Kidney epithelial cell (primary cell): ENCODE results near the gene ARL4C. TPM values are rescaled to one million over a fixed set of nuclear protein-coding genes. Genes with fewer than 3 reads are reported as not detected.

Experiments used
- DNase-seq: peaks from one replicate; pipeline ENCODE4 v3.0.0-alpha.2; 2010; ENCODE audit warnings: low read depth
- H3K27me3 ChIP-seq: 2 replicates; pipeline ENCODE4 v1.6.0; 2011; ENCODE audit warnings: low read length; ENCODE audit not compliant: control insufficient read depth, insufficient read depth
- H3K36me3 ChIP-seq: 2 replicates; pipeline ENCODE4 v1.5.1; 2011; ENCODE audit warnings: low read length; ENCODE audit not compliant: control insufficient read depth, insufficient read depth
- H3K4me3 ChIP-seq: 2 replicates; pipeline ENCODE4 v1.5.1; 2011; ENCODE audit warnings: low read depth, mild to moderate bottlenecking, control low read depth, low read length
- total RNA-seq: library from RNA; depleted of rRNA; stranded (reverse); fragments of >200 nt; gene quantifications from 2 replicates; pipeline ENCODE4 v1.2.3, GENCODE V29; 2015
- TF ChIP-seq, protein P1 (sequence below): IDR thresholded peaks from 2 replicates; pipeline ENCODE4 v1.5.1; 2011; ENCODE audit warnings: mild to moderate bottlenecking, moderate library complexity, low read length, control low read depth, inconsistent platforms; ENCODE audit not compliant: insufficient read depth, poor library complexity, severe bottlenecking

Gene ARL4C
- total RNA-seq, 1 donor from 2014 or later, result 115 TPM

DNA sequence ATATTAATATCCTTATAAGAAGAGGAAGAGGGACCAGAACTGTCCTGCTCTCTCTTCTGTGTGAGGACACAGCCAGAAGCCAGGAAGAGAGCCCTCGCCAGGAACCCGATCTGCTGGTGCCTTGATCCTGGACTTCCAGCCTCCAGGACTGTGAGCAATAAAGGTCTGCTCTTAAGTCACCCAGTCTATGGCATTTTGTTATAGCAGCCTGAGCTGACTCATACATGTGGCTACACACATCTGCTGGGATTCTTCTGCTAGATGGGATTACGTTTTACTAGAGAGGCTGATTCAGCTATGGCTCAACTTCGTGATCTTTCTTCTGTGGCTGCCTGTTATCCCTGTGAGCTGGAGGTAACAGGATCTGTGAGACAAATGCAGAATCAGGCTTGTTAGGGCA lies 29.6 kb downstream of the ARL4C start:
- DNase-seq, result no peak

DNA sequence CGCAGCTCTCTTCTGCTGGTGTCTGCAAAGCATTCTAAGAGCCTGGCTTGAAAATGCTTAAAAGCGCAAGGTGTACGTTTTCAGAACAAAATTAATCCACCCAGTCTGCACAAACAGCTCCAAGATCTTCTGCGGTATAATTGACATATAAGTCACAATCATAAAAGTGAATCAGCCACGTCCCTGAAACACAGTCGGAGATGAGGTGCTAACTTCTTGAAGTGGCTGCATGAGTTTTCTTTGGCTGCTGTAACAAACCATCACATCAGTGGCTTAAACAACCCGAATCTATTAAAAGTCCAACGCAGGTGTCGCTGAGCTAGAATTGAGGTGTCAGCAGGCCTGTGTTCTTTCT lies 32.6 kb downstream of the ARL4C start:
- no peak for DNase-seq
- no peak overlapping the region for H3K4me3 ChIP-seq
- TF ChIP-seq, protein P1, sequence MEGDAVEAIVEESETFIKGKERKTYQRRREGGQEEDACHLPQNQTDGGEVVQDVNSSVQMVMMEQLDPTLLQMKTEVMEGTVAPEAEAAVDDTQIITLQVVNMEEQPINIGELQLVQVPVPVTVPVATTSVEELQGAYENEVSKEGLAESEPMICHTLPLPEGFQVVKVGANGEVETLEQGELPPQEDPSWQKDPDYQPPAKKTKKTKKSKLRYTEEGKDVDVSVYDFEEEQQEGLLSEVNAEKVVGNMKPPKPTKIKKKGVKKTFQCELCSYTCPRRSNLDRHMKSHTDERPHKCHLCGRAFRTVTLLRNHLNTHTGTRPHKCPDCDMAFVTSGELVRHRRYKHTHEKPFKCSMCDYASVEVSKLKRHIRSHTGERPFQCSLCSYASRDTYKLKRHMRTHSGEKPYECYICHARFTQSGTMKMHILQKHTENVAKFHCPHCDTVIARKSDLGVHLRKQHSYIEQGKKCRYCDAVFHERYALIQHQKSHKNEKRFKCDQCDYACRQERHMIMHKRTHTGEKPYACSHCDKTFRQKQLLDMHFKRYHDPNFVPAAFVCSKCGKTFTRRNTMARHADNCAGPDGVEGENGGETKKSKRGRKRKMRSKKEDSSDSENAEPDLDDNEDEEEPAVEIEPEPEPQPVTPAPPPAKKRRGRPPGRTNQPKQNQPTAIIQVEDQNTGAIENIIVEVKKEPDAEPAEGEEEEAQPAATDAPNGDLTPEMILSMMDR, result no peak

More for the DNA sequence above, 29.6 kb downstream of the ARL4C start:
- Histone ChIP-seq H3K27me3 (no peaks in the 10 kb centered on the region), H3K4me3 (no peak overlapping the region), H3K36me3 (no peaks in the 10 kb centered on the region)
- TF ChIP-seq, protein P1, result no peak

DNA sequence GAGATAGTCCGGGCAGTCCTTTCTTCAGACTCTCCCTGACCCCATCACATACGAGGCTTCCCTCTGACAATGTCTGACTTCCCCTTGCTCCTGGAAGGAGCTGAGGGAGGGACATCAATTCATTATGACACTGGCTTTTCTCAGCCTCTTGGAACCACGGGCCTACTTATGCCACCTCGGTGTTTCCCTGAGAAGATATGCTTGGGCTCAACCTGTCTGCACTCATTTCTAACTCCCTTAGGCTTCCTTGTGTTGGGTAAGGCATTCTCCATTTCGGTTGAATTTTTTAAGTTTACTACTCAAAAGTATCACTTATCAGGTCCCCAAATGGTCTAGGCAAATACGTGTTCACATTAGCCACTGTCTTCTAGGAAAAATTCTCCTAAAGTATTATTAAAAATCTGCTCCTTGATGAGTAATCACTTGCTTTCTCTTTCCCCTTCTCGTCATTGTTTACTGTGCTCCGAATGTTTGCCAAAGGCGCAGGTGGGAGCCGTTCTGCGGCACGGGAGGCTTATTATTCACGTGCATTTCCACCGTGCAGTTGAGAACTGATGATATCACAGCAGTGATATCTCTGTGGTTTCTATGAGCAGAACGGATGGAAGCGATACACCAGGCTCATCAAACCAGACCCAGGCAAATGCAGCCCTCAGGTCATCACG lies 33.1 kb downstream of the ARL4C start:
- Histone ChIP-seq H3K36me3 (no peaks in the 10 kb centered on the region), H3K4me3 (no peak overlapping the region), H3K27me3 (no peaks in the 10 kb centered on the region)
- TF ChIP-seq, protein P1, result no peak
- no peak for DNase-seq

More for the DNA sequence above, 32.6 kb downstream of the ARL4C start:
- Histone ChIP-seq H3K27me3 (no peaks in the 10 kb centered on the region), H3K36me3 (no peaks in the 10 kb centered on the region)

DNA sequence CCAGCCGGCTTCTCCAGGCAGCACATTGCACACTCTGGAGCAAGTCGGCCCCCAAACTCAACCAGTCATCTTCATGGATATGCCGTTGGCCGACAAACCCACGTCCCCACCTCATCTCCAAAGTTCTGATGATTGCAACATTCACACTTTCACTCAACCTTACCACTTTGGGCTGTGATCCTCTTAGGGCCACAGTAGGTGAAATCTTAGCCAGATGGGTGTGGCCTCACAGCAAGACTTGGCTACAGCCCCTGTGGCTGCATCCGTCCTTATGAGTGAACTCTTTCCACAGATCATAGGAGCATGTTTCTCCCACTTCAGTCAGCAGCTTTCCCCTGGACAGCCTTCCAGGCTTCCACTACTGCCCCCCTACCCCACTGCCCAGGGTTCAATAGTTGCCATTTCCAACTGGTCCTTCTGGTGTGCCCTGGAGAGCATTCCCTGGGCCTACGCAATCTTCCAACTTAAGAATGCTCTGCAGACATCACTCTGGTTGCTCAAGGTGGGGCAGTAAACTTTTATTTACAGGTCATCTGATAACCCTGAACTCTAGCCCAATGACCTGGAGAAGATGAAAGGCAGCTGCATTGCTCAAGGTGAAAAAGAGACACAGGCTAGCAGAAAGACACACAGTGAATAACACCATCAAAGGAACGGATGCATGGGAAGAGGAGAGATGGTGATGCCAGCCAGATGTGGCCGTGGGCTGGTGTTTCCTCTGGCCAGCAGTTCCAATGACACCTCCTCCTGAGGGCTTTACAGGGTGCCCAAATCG lies 34.5 kb downstream of the ARL4C start:
- Histone ChIP-seq H3K27me3 (no peaks in the 10 kb centered on the region), H3K4me3 (no peak overlapping the region), H3K36me3 (no peaks in the 10 kb centered on the region)
- DNase-seq, result no peak
- TF ChIP-seq, protein P1, result no peak

DNA sequence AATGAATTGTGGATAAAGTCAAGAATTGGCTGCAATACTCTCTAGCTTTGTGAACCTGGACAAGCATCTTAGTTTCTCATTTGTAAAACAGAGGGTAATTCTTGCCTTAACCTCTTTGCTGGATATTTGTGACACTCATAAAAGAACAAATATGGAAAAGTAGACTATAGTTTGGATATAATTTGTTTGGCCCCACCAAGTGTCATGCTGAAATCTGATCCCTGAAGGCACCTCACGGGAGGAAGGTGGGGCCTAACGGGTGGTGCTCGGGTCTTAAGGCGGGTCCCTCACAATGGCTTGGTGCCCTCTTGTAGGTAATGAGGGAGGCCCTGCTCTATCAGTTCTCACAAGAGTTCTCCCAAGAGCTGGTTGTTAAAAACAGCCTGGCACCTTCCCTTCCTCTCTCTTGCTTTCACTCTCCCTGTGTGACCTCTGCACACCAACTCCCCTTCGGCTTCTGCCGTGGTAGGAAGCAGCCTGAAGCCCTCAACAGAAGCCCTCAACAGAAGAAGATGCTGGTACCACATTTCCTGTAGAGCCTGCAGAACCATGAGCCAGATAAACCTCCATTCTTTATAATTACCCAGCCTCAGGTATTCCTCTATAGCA lies 37.4 kb downstream of the ARL4C start:
- DNase-seq, result no peak
- TF ChIP-seq, protein P1, result no peak
- Histone ChIP-seq H3K4me3 (no peak overlapping the region), H3K36me3 (no peaks in the 10 kb centered on the region), H3K27me3 (no peaks in the 10 kb centered on the region)
